Suprapubic skin (tissue), 4 donors: ENCODE data around the gene ITPA. TPM values are rescaled to one million over a fixed set of nuclear protein-coding genes. Genes with fewer than 3 reads are reported as not detected.

Experiments
- DNase-seq, 2 donors: peaks; one replicate each; pipeline ENCODE4 v3.0.0-alpha.2; 2019; ENCODE audit warnings: low spot score in 2 of 2
- H3K27ac ChIP-seq: fragments of 200-600 bp; sonication (generic); one replicate; pipeline ENCODE4 v1.5.1; 2019
- H3K27me3 ChIP-seq: fragments of 200-600 bp; sonication (generic); one replicate; pipeline ENCODE4 v1.5.1; 2019
- H3K36me3 ChIP-seq: fragments of 200-600 bp; sonication (generic); one replicate; pipeline ENCODE4 v1.5.1; 2019
- H3K4me1 ChIP-seq: fragments of 200-600 bp; sonication (generic); one replicate; pipeline ENCODE4 v1.5.1; 2019
- H3K4me3 ChIP-seq: fragments of 200-600 bp; sonication (generic); one replicate; pipeline ENCODE4 v1.5.1; 2019; ENCODE audit warnings: mild to moderate bottlenecking
- H3K9me3 ChIP-seq: fragments of 200-600 bp; sonication (generic); one replicate; pipeline ENCODE4 v1.5.1; 2019
- CTCF ChIP-seq, 2 donors: fragments of 200-600 bp in 1 of 2; fragments of 450-650 bp in 1 of 2; sonication (generic) in 1 of 2; IDR thresholded peaks; one replicate each; pipeline ENCODE4 v1.5.1; 2016 to 2019; ENCODE audit warnings: antibody characterized with exemption in 2 of 2, mild to moderate bottlenecking in 1 of 2, moderate library complexity in 1 of 2
- EP300 ChIP-seq: sonication (generic); formaldehyde crosslinking; IDR thresholded peaks from one replicate; pipeline ENCODE4 v1.6.1; 2017; ENCODE audit warnings: antibody characterized with exemption
- POLR2A ChIP-seq, 2 donors: fragments of 450-650 bp; IDR thresholded peaks; one replicate each; pipeline ENCODE4 v1.6.1; 2017; ENCODE audit warnings: antibody characterized with exemption in 2 of 2, mild to moderate bottlenecking in 2 of 2, moderate library complexity in 2 of 2
- POLR2AphosphoS5 ChIP-seq, 3 donors: sonication (generic); formaldehyde crosslinking; IDR thresholded peaks; one replicate each; pipeline ENCODE4 v1.6.1; 2017; ENCODE audit warnings: antibody characterized with exemption in 3 of 3
- WGBS: methylation state at CpG from one replicate; pipeline ENCODE4 v1.1.5; 2018; 5-methylcytosine and 5-hydroxymethylcytosine counted together
- total RNA-seq, 4 donors: library from RNA; depleted of rRNA; stranded (reverse); fragments of >200 nt; gene quantifications; one replicate each; pipeline ENCODE4 v1.1.0, GENCODE V29; 2016

Gene ITPA
- total RNA-seq = 10 to 100 TPM; 40.5 to 72.4 (median 53.6) TPM

- H3K4me1 ChIP-seq = peaks cover 17% of the 10 kb centered on the region
- H3K27ac ChIP-seq = peak within 1 kb of the TSS; percentile 80
- DNase-seq = peak in 1 of 2 donors; percentile 77
- H3K27me3 ChIP-seq = no peaks in the 10 kb centered on the region
- no peaks in the 10 kb centered on the region for H3K9me3 ChIP-seq
- peaks cover 16% of the 10 kb centered on the region for H3K36me3 ChIP-seq
- WGBS = under 1% methylated on average over 39 of the region's 48 CpGs
- TF ChIP-seq POLR2AphosphoS5 (IDR thresholded peaks at IDR 0.05) (no peak), CTCF (IDR thresholded peaks at IDR 0.05) (no peak), POLR2A (IDR thresholded peaks at IDR 0.05) (no peak), EP300 (no peak)
- peak within 1 kb of the TSS; percentile 89 for H3K4me3 ChIP-seq
Measured at GRCh38 chr20:3209257-3209945, at the start of gene ITPA. Gene ITPA, plus strand, starts transcription at chr20:3209498. Its CDS starts 54 bp downstream, at chr20:3209552.

GRCh38 chr20:3160418-3160817 lies 48.9 kb upstream of the ITPA start:
- Histone ChIP-seq H3K9me3 (no peaks in the 10 kb centered on the region), H3K27ac (no peak overlapping the region), H3K27me3 (no peaks in the 10 kb centered on the region), H3K4me3 (peak overlapping the region; percentile 98), H3K36me3 (no peaks in the 10 kb centered on the region), H3K4me1 (peaks cover 43% of the 10 kb centered on the region)
- DNase-seq = no peak
- 94% methylated on average over 6 of the region's 6 CpGs for WGBS
- TF ChIP-seq CTCF (IDR thresholded peaks at IDR 0.05) (no peak), EP300 (no peak)

- peaks cover 35% of the 10 kb centered on the region for H3K4me1 ChIP-seq
- no peaks in the 10 kb centered on the region for H3K27me3 ChIP-seq
- H3K36me3 ChIP-seq = no peaks in the 10 kb centered on the region
- no peak for DNase-seq
- no peak overlapping the region for H3K27ac ChIP-seq
- 50% methylated on average over 4 of the region's 5 CpGs for WGBS
- TF ChIP-seq POLR2A (IDR thresholded peaks at IDR 0.05) = no peak
- TF ChIP-seq EP300 = no peak
- no peak for TF ChIP-seq CTCF (IDR thresholded peaks at IDR 0.05)
- no peak for TF ChIP-seq POLR2AphosphoS5 (IDR thresholded peaks at IDR 0.05)
- H3K9me3 ChIP-seq = no peaks in the 10 kb centered on the region
- H3K4me3 ChIP-seq = no peak overlapping the region
Measured at GRCh38 chr20:3161316-3162079, 47.8 kb upstream of the ITPA start.

- Histone ChIP-seq H3K4me1 (peaks cover 29% of the 10 kb centered on the region), H3K27ac (no peak overlapping the region), H3K36me3 (no peaks in the 10 kb centered on the region), H3K27me3 (peaks cover under 1% of the 10 kb centered on the region), H3K4me3 (no peak overlapping the region), H3K9me3 (no peaks in the 10 kb centered on the region)
- TF ChIP-seq CTCF (IDR thresholded peaks at IDR 0.05) = no peak
- TF ChIP-seq EP300 = no peak
- no peak for TF ChIP-seq POLR2AphosphoS5 (IDR thresholded peaks at IDR 0.05)
- TF ChIP-seq POLR2A (IDR thresholded peaks at IDR 0.05) = no peak
- WGBS = 55% methylated on average over 11 of the region's 11 CpGs
- no peak for DNase-seq
Measured at GRCh38 chr20:3162080-3162611, 47.2 kb upstream of the ITPA start.
